Ishikawa (cell line): Measurements from ENCODE around the gene LRRC2.

ENCODE experiments used
- CREB1 ChIP-seq: IDR thresholded peaks from 2 replicates; pipeline ENCODE4 v1.6.1; 2012; ENCODE audit warnings: low read depth
- EGR1 ChIP-seq: IDR thresholded peaks from 2 replicates; pipeline ENCODE4 v1.6.1; 2012
- EP300 ChIP-seq: IDR thresholded peaks from 2 replicates; pipeline ENCODE4 v1.6.1; 2012; ENCODE audit warnings: borderline replicate concordance
- RAD21 ChIP-seq: IDR thresholded peaks from 2 replicates; pipeline ENCODE4 v1.6.1; 2012; ENCODE audit warnings: low read depth
- REST ChIP-seq: IDR thresholded peaks from 2 replicates; pipeline ENCODE4 v1.6.1; 2012; ENCODE audit warnings: low read depth, mild to moderate bottlenecking
- TAF1 ChIP-seq: IDR thresholded peaks from 2 replicates; pipeline ENCODE4 v1.6.1; 2012; ENCODE audit warnings: low read depth, mild to moderate bottlenecking
- USF1 ChIP-seq: IDR thresholded peaks from 2 replicates; pipeline ENCODE4 v1.6.1; 2012
- YY1 ChIP-seq: IDR thresholded peaks from 2 replicates; pipeline ENCODE4 v1.6.1; 2012; ENCODE audit warnings: low read depth
- ZBTB7A ChIP-seq: IDR thresholded peaks from 2 replicates; pipeline ENCODE4 v1.6.1; 2012; ENCODE audit warnings: low read depth

DNA sequence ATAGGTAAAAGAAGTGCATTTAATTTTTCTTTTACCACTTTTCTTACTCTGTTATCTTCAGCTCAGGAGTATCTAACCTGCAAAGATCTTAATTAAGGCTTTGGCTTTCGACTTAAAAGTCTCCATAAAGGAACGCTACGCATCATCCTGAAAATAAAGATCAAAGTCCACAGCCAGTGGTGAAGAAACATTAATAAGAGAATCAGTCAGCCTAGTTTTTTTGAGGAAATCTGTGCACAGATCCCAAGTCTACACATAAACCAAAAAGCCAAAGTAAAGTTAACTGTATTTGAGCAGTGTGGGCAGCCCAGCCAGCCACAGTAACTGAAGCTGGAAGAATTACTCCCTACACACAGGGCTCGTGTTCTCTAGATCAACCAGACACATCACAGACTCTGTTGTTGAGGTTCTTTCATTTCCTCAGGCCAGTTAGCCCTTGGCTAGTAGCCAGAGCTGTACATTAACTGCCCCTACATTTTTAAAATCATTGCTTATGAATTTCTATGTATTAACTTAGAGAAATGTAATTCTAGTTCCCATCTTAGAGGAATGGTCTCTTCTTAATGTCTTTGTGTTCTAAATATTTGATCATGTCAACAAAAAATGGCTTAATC is 6.9 kb downstream of the LRRC2 start:
- no peak for TF ChIP-seq EP300
- TF ChIP-seq RAD21 = no peak
- TF ChIP-seq ZBTB7A = no peak
- TF ChIP-seq REST = no peak
- TF ChIP-seq YY1 = no peak
- TF ChIP-seq USF1 = no peak
- no peak for TF ChIP-seq TAF1
- no peak for TF ChIP-seq EGR1
- TF ChIP-seq CREB1 = no peak
